RWPE1 (cell line): ENCODE measurements around the gene DQX1.

Source experiments
- CTCF ChIA-PET: fragments of 350-600 bp; sonication (Branson Sonifier 250); formaldehyde crosslinking; extraction: SDS; loops from one replicate; lab custom pipeline; 2021; lab: Yijun Ruan, JAX
- POLR2A ChIA-PET: fragments of 400-600 bp; formaldehyde crosslinking; extraction: SDS; loops from one replicate; lab custom pipeline; 2020; ENCODE audit warnings: antibody characterized with exemption; ENCODE audit not compliant: low non-redundant PET; lab: Yijun Ruan, JAX
- DNase-seq: peaks from one replicate; pipeline ENCODE4 v3.0.0; 2012; ENCODE audit warnings: low spot score
- H3K27ac ChIP-seq: fragments of 450-650 bp; 2 replicates; pipeline ENCODE4 v1.5.1; 2017
- TF ChIP-seq, protein P1 (sequence below): fragments of 450-650 bp; conservative IDR thresholded peaks from 2 replicates; pipeline ENCODE4 v1.5.1; 2017; ENCODE audit warnings: low read depth, mild to moderate bottlenecking

Gene DQX1

GRCh38 chr2:74501335-74502071 is 24.5 kb downstream of the DQX1 start:
- no peak overlapping the region for H3K27ac ChIP-seq
- CTCF ChIA-PET, result interaction anchor here (0.6 to 1.8 kb wide), 2 partner anchors 19 to 43 kb away, joined by 3 to 9 read pairs; partner anchors contain the start of genes CCDC142 and TTC31

GRCh38 chr2:74500578-74500946 is 25.5 kb downstream of the DQX1 start:
- ChIA-PET CTCF (interaction anchor here (1.1 to 1.8 kb wide), 2 partner anchors 18 to 31 kb away, joined by 4 to 9 read pairs; partner anchors contain the start of genes CCDC142 and TTC31), POLR2A (interaction anchor here (1.3 kb wide), 1 partner anchor 18 kb away, joined by 5 read pairs; the partner anchor contains the start of genes CCDC142 and TTC31)
- DNase-seq, result no peak
- TF ChIP-seq, protein P1, sequence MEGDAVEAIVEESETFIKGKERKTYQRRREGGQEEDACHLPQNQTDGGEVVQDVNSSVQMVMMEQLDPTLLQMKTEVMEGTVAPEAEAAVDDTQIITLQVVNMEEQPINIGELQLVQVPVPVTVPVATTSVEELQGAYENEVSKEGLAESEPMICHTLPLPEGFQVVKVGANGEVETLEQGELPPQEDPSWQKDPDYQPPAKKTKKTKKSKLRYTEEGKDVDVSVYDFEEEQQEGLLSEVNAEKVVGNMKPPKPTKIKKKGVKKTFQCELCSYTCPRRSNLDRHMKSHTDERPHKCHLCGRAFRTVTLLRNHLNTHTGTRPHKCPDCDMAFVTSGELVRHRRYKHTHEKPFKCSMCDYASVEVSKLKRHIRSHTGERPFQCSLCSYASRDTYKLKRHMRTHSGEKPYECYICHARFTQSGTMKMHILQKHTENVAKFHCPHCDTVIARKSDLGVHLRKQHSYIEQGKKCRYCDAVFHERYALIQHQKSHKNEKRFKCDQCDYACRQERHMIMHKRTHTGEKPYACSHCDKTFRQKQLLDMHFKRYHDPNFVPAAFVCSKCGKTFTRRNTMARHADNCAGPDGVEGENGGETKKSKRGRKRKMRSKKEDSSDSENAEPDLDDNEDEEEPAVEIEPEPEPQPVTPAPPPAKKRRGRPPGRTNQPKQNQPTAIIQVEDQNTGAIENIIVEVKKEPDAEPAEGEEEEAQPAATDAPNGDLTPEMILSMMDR, result no peak
- no peak overlapping the region for H3K27ac ChIP-seq

More at GRCh38 chr2:74501335-74502071, 24.5 kb downstream of the DQX1 start:
- POLR2A ChIA-PET, result no interaction called here
- no peak for DNase-seq
- TF ChIP-seq, protein P1, result no peak

GRCh38 chr2:74499940-74500577 is 26.0 kb downstream of the DQX1 start:
- TF ChIP-seq, protein P1, result no peak
- CTCF ChIA-PET, result interaction anchor here (0.7 to 1.8 kb wide), 3 partner anchors 17 to 317 kb away, joined by 3 to 9 read pairs (median 4); partner anchors contain the start of genes CCDC142 and TTC31
- no peak overlapping the region for H3K27ac ChIP-seq
- DNase-seq, result no peak
- POLR2A ChIA-PET, result interaction anchor here (1.3 kb wide), 1 partner anchor 17 kb away, joined by 5 read pairs; the partner anchor contains the start of genes CCDC142 and TTC31

DNA sequence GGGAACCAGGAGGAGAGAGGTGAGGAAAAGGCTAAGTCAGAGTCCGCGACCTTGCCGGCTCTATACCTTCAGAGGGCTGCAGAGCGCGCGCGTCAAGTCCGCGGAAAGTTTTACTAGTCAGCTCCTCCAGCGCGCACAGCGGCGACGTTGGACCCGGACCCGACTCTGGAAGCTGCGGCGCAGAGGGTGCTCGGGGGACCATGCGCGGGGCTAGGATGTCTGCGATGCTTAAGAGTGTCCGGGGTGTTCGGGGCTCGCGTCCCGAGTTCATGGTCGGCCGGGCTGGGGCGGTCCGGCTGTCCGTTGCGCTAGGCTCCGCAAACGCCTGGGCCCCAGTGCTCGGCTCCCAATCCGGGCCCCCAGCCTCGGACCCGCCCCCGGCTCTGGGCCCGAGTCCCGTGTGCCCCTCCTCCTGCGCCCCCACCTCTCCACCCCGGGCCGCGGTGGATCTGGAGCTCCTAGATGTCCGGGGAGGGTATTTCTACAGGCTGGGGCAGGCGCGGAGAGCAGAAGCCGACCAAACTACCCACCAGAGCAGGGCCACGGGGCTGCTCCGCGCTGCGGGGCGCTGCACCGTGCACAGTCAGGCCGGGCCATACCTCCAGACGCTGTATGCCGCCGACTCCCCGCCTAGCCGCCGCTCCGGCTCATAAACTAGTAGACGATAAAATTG is 26.6 kb downstream of the DQX1 start, which contains the start of gene LBX2:
LBX2 (minus strand) TSS at position 337 of the 673 bp plus-strand sequence; CDS start at position 271, 66 bp downstream.
- ChIA-PET CTCF (interaction anchor here (0.6 to 1.8 kb wide), 5 partner anchors 17 to 1189 kb away, joined by 3 to 9 read pairs (median 3); partner anchors contain the start of genes CCDC142 and TTC31), POLR2A (interaction anchor here (0.6 kb wide), 1 partner anchor 28 kb away, joined by 5 read pairs; no protein-coding TSS in a partner anchor)
- TF ChIP-seq, protein P1, result no peak
- DNase-seq, result no peak
- H3K27ac ChIP-seq, result no peak within 1 kb of the TSS

DNA sequence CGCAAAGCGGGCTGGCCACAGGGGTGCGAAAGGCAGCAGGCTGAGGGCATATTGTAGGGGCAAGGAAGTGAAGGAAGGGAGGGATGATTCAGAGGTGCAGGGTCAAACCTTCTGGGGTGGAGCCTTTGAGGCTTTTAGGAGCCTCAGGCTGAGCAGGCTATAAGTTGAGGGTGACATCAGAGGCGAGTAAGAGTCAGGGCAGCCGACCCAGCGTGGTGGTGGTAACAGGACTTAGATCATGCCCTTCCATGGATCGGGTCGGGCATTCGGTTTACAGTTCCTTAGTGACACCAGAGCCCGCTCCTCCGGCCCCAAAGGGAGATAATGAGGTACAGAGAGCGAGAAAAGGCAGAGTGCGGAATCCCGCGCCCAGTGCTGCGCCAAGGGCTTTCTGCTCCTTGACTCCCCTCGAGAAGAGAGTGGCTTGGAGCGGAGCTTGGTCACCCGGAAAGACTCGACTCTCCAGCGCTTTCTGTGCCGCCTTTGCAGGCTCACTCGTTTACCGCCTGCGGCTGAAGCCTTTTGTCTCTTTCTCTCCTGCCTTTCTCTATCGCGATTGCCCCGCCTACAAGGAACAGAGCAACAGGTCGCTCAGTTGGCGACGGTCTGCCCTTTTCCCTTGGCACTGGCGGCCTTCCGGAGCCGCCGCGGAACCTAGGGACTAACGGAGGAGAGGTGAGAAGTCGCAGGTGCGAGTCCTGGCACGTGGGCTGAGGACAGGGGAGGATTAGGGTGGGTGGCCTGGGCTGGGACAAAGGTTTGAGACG is 27.3 kb downstream of the DQX1 start:
- peak; percentile 54 for DNase-seq
- CTCF ChIA-PET, result interaction anchor here (0.6 to 1.0 kb wide), 2 partner anchors 15 to 61 kb away, joined by 3 read pairs; partner anchors contain the start of genes CCDC142 and TTC31
- TF ChIP-seq, protein P1, result no peak
- POLR2A ChIA-PET, result interaction anchor here (1.1 kb wide), 1 partner anchor 8 kb away, joined by 3 read pairs; no protein-coding TSS in a partner anchor
- no peak overlapping the region for H3K27ac ChIP-seq
